ENCODE data around the gene SYK. TPM values are rescaled to one million over a fixed set of nuclear protein-coding genes. Genes with fewer than 3 reads are reported as not detected.

SYK gene
- total and polyA plus RNA-seq, 2 of the 13 experiments (the other 11 are each of a cell fraction or from before 2014, with no cell fraction given) = not detected

GRCh38 chr9:90942555-90942954 is 140.9 kb downstream of the SYK start:
- TF ChIP-seq ZNF790 (CRISPR knock-in tag; IDR thresholded peaks at IDR 0.05; ENCODE audit: borderline replicate concordance) (no peak), GABPA (IDR thresholded peaks at IDR 0.05; ENCODE audit: low read depth, low read length) (peak; percentile 11; the same call in 1 of the 2 replicates), GABPA (CRISPR knock-in tag; IDR thresholded peaks at IDR 0.05; ENCODE audit: low read depth) (no peak)
- in situ Hi-C loops (cut with HindIII; ENCODE audit: extremely low pct_ligation_motif_present, low pct_unique_long_range_greater_than_20kb) (no loop called here), intact Hi-C loops (cut with micrococcal nuclease; ENCODE audit: unreplicated experiment) (no loop called here)
- H3K79me2 ChIP-seq (ENCODE audit: insufficient read depth, low read length) = no peaks in the 10 kb centered on the region
- H3K27ac ChIP-seq (ENCODE audit: extremely low read length, insufficient read depth, low read length) = no peak overlapping the region
- H2AFZ ChIP-seq (ENCODE audit: low read length) = no peak overlapping the region
- H3K4me1 ChIP-seq (ENCODE audit: insufficient read depth, low read length) = no peaks in the 10 kb centered on the region
- H3K4me3 ChIP-seq (replicated peaks in 1 of 3; ENCODE audit: insufficient read depth in 1 of 3, low read depth in 2 of 3, low read length in 3 of 3) = no peak overlapping the region
- BruUV-seq (replicated peaks) = no TSS peak
- 44% methylated on average over 7 of the region's 7 CpGs for WGBS (ENCODE audit: low lambda C conversion rate)
- H3K4me2 ChIP-seq (ENCODE audit: low read depth, low read length) = no peak overlapping the region
- H3K9ac ChIP-seq (ENCODE audit: insufficient read depth, low read depth, low read length) = no peak overlapping the region
- ChIA-PET CTCF (ENCODE audit: low intra/inter-chr PET ratio, low total read pairs) (no interaction called here), POLR2A (no interaction called here)
- no peaks in the 10 kb centered on the region for H4K20me1 ChIP-seq (ENCODE audit: insufficient read depth, low read length)
- no peak for ATAC-seq
- no peak for FAIRE-seq
- no peak for DNase-seq (ENCODE audit: low spot score)
- no peaks in the 10 kb centered on the region for H3K9me3 ChIP-seq (ENCODE audit: low read length)
- H3K27me3 ChIP-seq (ENCODE audit: control insufficient read depth in 1 of 2, insufficient read depth in 2 of 2, low read length in 2 of 2) = peaks cover 1 to 22% of the 10 kb centered on the region in 2 experiments; a peak in 3 of 5 replicates
- H3K36me3 ChIP-seq (replicated peaks in 1 of 2; ENCODE audit: control insufficient read depth in 1 of 2, insufficient read depth in 2 of 2, low read length in 2 of 2) = no peaks in the 10 kb centered on the region

GRCh38 chr9:90943341-90943740 is 141.7 kb downstream of the SYK start:
- no peaks in the 10 kb centered on the region for H4K20me1 ChIP-seq (ENCODE audit: insufficient read depth, low read length)
- H3K27me3 ChIP-seq (ENCODE audit: control insufficient read depth in 1 of 2, insufficient read depth in 2 of 2, low read length in 2 of 2) = peaks cover 1 to 21% of the 10 kb centered on the region in 2 experiments; a peak in 3 of 5 replicates
- H3K4me3 ChIP-seq (replicated peaks in 1 of 3; ENCODE audit: insufficient read depth in 1 of 3, low read depth in 2 of 3, low read length in 3 of 3) = no peak overlapping the region
- no peaks in the 10 kb centered on the region for H3K4me1 ChIP-seq (ENCODE audit: insufficient read depth, low read length)
- BruUV-seq (replicated peaks) = no TSS peak
- H3K9me3 ChIP-seq (ENCODE audit: low read length) = no peaks in the 10 kb centered on the region
- 2% methylated on average over 7 of the region's 7 CpGs for WGBS (ENCODE audit: low lambda C conversion rate)
- no peak for TF ChIP-seq CENPBD1 (CRISPR knock-in tag; IDR thresholded peaks at IDR 0.05; ENCODE audit: borderline replicate concordance, low read depth)
- TF ChIP-seq BORCS8-MEF2B (CRISPR knock-in tag; IDR thresholded peaks at IDR 0.05) = no peak
- TF ChIP-seq CSRNP2 (CRISPR knock-in tag; conservative IDR thresholded peaks at IDR 0.05; ENCODE audit: low read depth) = no peak
- TF ChIP-seq CHD2 (IDR thresholded peaks at IDR 0.05; ENCODE audit: low read depth, low read length) = no peak
- H3K9ac ChIP-seq (ENCODE audit: insufficient read depth, low read depth, low read length) = no peak overlapping the region
- peak; percentile 54; the same call in 1 of the 3 replicates for ATAC-seq
- POLR2A ChIA-PET = no interaction called here
- H3K4me2 ChIP-seq (ENCODE audit: low read depth, low read length) = no peak overlapping the region
- no peaks in the 10 kb centered on the region for H3K36me3 ChIP-seq (replicated peaks in 1 of 2; ENCODE audit: control insufficient read depth in 1 of 2, insufficient read depth in 2 of 2, low read length in 2 of 2)
- no peak overlapping the region for H3K27ac ChIP-seq (ENCODE audit: extremely low read length, insufficient read depth, low read length)
- H2AFZ ChIP-seq (ENCODE audit: low read length) = no peak overlapping the region
- in situ Hi-C loops (cut with HindIII; ENCODE audit: extremely low pct_ligation_motif_present, low pct_unique_long_range_greater_than_20kb) = no loop called here
- H3K79me2 ChIP-seq (ENCODE audit: insufficient read depth, low read length) = no peaks in the 10 kb centered on the region
- DNase-seq (ENCODE audit: low spot score) = no peak
- intact Hi-C loops (cut with micrococcal nuclease; ENCODE audit: unreplicated experiment) = no loop called here
- FAIRE-seq = no peak
- CTCF ChIA-PET (ENCODE audit: low intra/inter-chr PET ratio, low total read pairs) = no interaction called here
